Immature natural killer cell (primary cell): ENCODE data around the gene ZW10. TPM values are rescaled to one million over a fixed set of nuclear protein-coding genes. Genes with fewer than 3 reads are reported as not detected.
A peak's percentile ranks its signal among the peaks of the same experiment; 100 is the strongest.
"Not testable (repeated sequence)": the region's sequence is repeated elsewhere in the genome, so short reads cannot be mapped to it uniquely, and the experiment has no call there.

Experiments
- DNase-seq, 3 donors: peaks; one replicate each; pipeline ENCODE4 v3.0.0; 2022; ENCODE audit warnings: mixed read lengths in 1 of 3
- H3K27ac Mint-ChIP-seq, 6 donors: one replicate each; pipeline ENCODE4 v1.8.0; 2020; ENCODE audit warnings: mixed read lengths in 6 of 6, mild to moderate bottlenecking in 5 of 6, inconsistent platforms in 4 of 6, moderate library complexity in 3 of 6
- H3K27me3 Mint-ChIP-seq, 3 donors: one replicate each; pipeline ENCODE4 v1.8.0; 2020 to 2021; ENCODE audit warnings: low read depth in 3 of 3, mild to moderate bottlenecking in 3 of 3, mixed read lengths in 3 of 3, moderate library complexity in 3 of 3, inconsistent platforms in 1 of 3
- H3K36me3 Mint-ChIP-seq, 3 donors: one replicate each; pipeline ENCODE4 v1.8.0; 2020; ENCODE audit warnings: mixed read lengths in 3 of 3, inconsistent platforms in 2 of 3, mild to moderate bottlenecking in 2 of 3
- H3K4me1 Mint-ChIP-seq, 2 donors: one replicate each; pipeline ENCODE4 v1.8.0; 2020; ENCODE audit warnings: inconsistent platforms in 2 of 2, mild to moderate bottlenecking in 2 of 2, mixed read lengths in 2 of 2, moderate library complexity in 1 of 2
- H3K4me3 Mint-ChIP-seq, 5 donors: one replicate each; pipeline ENCODE4 v1.8.0; 2020; ENCODE audit warnings: mild to moderate bottlenecking in 5 of 5, mixed read lengths in 5 of 5, inconsistent platforms in 3 of 5, moderate library complexity in 3 of 5
- H3K9me3 Mint-ChIP-seq, 6 donors: one replicate each; pipeline ENCODE4 v1.8.0; 2020; ENCODE audit warnings: mild to moderate bottlenecking in 6 of 6, mixed read lengths in 6 of 6, inconsistent platforms in 4 of 6, moderate library complexity in 3 of 6
- polyA plus RNA-seq, 3 donors: library from polyadenylated mRNA; unstranded; fragments of 300-500 nt; fragmentation: Illumina TruSeq; gene quantifications; one replicate each; pipeline ENCODE4 v1.2.3, GENCODE V29; 2021

ZW10 gene, protein sequence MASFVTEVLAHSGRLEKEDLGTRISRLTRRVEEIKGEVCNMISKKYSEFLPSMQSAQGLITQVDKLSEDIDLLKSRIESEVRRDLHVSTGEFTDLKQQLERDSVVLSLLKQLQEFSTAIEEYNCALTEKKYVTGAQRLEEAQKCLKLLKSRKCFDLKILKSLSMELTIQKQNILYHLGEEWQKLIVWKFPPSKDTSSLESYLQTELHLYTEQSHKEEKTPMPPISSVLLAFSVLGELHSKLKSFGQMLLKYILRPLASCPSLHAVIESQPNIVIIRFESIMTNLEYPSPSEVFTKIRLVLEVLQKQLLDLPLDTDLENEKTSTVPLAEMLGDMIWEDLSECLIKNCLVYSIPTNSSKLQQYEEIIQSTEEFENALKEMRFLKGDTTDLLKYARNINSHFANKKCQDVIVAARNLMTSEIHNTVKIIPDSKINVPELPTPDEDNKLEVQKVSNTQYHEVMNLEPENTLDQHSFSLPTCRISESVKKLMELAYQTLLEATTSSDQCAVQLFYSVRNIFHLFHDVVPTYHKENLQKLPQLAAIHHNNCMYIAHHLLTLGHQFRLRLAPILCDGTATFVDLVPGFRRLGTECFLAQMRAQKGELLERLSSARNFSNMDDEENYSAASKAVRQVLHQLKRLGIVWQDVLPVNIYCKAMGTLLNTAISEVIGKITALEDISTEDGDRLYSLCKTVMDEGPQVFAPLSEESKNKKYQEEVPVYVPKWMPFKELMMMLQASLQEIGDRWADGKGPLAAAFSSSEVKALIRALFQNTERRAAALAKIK
- polyA plus RNA-seq = 10 to 100 TPM in 2 of 3 donors, 1 to 10 TPM in 1; 9.2 to 13.7 (median 10.1) TPM

DNA sequence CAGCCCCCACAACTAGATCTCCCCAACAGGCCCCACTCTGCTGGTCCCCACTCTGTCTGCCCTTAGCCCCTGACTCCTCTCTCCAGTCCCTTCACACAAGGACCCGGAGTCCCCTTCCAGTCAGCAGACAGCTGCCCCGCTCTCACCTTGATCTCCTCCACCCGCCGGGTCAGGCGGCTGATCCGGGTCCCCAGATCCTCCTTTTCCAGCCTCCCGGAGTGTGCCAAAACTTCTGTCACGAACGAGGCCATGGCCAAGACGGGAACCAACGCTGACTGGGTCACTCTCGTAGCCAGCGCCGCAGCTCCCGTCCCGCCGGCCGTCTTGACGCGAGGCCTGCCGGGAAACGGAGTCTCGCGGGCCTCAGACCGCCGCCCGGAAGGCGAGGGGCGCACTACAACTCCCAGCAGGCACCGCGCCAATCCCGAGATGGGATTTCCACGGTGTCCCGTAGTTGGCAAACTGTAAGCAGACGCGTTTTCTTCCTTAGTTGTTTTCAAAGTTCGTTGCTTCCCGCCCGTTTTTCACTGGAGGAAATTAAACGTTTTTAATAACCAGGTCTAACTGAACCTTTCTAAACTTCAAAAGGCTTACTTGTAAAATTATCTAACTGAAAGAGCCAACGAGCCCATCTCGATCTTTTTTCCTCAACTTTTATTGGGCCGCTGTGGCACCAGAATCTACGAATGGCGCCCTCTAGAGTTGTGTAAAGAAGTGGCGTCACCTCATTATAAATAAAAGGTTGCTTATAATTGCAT, at the start of gene ZW10:
TSS of gene ZW10 (minus strand) at position 277 of the 758 bp plus-strand sequence. CDS start at position 251, 26 bp downstream.
- H3K9me3 Mint-ChIP-seq = no peaks in the 10 kb centered on the region
- peak; percentile 89 to 91 (median 89) for DNase-seq
- peaks cover 24 to 35% of the 10 kb centered on the region in 2 donors for H3K4me1 Mint-ChIP-seq
- H3K4me3 Mint-ChIP-seq = peak within 1 kb of the TSS; percentile 96 to 99 (median 98)
- peak within 1 kb of the TSS; percentile 87 to 97 (median 93) for H3K27ac Mint-ChIP-seq
- H3K36me3 Mint-ChIP-seq = peaks cover 0 to 4% (median 3%) of the 10 kb centered on the region in 3 donors
- H3K27me3 Mint-ChIP-seq = peaks cover 2 to 13% (median 4%) of the 10 kb centered on the region in 3 donors

DNA sequence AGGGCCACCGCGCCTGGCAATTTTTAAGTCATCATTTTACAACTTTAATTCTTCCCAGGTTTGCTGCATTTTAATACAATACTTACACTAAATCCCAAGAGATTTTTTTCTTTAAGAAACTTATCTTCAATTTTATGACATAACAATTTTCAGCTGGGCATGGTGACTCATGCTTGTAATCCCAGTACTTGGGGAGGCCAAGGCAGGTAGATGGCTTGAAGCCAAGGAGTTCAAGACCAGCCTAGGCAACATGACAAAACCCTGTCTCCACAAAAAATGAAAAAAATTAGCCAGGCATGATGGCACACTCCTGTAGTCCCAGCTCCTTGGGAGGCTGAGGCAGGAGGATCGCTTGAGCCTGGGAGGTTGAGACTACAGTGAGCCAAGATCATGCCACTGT, 44.9 kb upstream of the ZW10 start:
- H3K9me3 Mint-ChIP-seq = no peaks in the 10 kb centered on the region
- no peak overlapping the region for H3K27ac Mint-ChIP-seq
- peaks cover 0 to 2% (median 0%) of the 10 kb centered on the region in 3 donors for H3K27me3 Mint-ChIP-seq
- H3K4me1 Mint-ChIP-seq = peaks cover 4 to 7% of the 10 kb centered on the region in 2 donors
- H3K4me3 Mint-ChIP-seq = no peak overlapping the region
- peaks cover 32 to 55% (median 38%) of the 10 kb centered on the region in 3 donors for H3K36me3 Mint-ChIP-seq
- DNase-seq = no peak

DNA sequence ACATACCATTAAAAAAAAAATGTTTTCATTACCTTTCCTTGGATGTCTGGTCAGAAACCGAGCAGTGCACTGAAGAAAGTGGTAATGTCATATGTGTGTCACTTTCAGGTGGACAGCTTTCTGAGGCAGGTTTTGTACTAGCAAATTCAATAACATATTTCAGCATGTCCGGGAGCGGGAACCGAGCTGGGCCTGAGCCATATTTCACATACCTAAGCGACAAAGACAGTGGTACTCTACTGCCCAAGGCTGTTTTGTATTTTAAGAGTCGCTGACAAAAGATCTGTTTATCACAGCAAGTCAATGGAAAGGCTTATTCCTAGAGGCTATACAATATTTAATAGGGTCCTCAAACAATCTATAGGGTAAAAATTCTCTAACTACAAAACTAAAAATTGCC, 44.1 kb upstream of the ZW10 start:
- Mint-ChIP-seq H3K4me1 (peaks cover 3 to 7% of the 10 kb centered on the region in 2 donors), H3K27ac (peak overlapping the region; percentile 5 to 40 (median 32)), H3K27me3 (no peaks in the 10 kb centered on the region), H3K9me3 (no peaks in the 10 kb centered on the region), H3K4me3 (no peak overlapping the region), H3K36me3 (peaks cover 29 to 56% (median 34%) of the 10 kb centered on the region in 3 donors)
- no peak for DNase-seq

DNA sequence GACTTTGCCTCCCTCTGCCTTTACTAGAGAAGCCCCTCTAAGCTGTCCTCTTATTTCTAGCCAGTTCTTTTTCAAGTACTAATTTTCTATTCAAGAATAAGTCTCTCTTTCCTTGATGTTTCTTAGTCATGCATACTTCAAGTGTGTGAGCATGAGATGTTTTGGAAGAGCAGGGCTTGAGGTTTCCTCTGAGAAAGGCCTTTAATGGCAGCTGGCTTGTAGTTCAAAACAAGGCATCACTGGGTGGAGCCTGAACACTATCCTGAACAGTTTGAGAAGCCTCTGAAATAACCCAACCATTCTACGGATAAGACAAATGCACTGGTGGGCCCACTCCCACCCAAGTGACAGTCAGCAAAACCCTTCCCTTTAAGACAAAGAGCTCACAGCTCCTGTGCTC, 43.7 kb upstream of the ZW10 start:
- peak overlapping the region in 3 of 6 donors; percentile 8 to 40 (median 39) for H3K27ac Mint-ChIP-seq
- no peaks in the 10 kb centered on the region for H3K27me3 Mint-ChIP-seq
- peaks cover 3 to 7% of the 10 kb centered on the region in 2 donors for H3K4me1 Mint-ChIP-seq
- peaks cover 31 to 59% (median 33%) of the 10 kb centered on the region in 3 donors for H3K36me3 Mint-ChIP-seq
- H3K9me3 Mint-ChIP-seq = no peaks in the 10 kb centered on the region
- H3K4me3 Mint-ChIP-seq = no peak overlapping the region
- no peak for DNase-seq

DNA sequence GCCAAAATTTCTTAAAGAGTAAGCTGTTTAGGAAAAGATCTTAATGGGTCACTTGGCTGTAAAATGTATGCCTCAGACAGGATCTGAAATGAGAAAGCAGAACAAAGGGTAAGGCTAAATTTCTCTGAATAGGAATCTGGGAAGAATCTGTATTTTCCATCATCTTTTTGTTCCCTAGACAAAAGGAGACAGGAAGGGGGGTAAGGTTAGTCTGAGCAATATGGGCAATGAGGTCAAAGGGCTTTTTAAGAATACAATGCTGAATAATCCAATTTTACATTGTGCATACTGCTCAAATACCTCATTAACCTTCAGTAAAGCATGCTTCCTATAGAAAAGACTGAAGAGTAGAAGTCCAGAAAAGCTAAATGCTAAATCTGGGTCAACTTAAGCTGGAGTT, 40.7 kb upstream of the ZW10 start:
- no peak overlapping the region for H3K4me3 Mint-ChIP-seq
- H3K27ac Mint-ChIP-seq = peak overlapping the region in 4 of 6 donors; percentile 26 to 80 (median 48)
- DNase-seq = no peak
- no peaks in the 10 kb centered on the region for H3K9me3 Mint-ChIP-seq
- peaks cover 0 to 7% of the 10 kb centered on the region in 2 donors for H3K4me1 Mint-ChIP-seq
- peaks cover 25 to 65% (median 29%) of the 10 kb centered on the region in 3 donors for H3K36me3 Mint-ChIP-seq
- no peaks in the 10 kb centered on the region for H3K27me3 Mint-ChIP-seq

DNA sequence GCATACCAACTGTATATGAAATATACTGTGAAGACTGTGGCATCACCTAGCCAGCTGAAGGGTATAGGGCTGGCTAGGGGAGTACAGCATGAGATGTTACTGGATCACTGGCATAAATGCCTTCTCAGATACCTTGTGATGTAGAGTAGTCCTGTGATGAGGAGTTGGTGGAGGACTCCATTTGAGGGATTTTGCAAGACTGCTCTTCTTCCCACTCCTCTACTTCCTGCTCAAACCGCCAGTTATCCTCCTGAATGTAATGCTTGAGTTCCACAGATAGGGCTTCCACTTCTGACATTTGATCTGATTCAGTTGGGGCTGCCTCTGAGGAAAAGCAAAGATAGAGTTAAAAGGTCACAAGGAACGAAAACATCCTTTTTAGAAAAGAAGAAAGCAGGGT, 35.4 kb upstream of the ZW10 start:
- no peak overlapping the region for H3K4me3 Mint-ChIP-seq
- H3K27ac Mint-ChIP-seq = peak overlapping the region in 2 of 6 donors; percentile 17 to 49
- peaks cover 4 to 6% of the 10 kb centered on the region in 2 donors for H3K4me1 Mint-ChIP-seq
- H3K27me3 Mint-ChIP-seq = no peaks in the 10 kb centered on the region
- no peaks in the 10 kb centered on the region for H3K9me3 Mint-ChIP-seq
- peaks cover 20 to 81% (median 32%) of the 10 kb centered on the region in 3 donors for H3K36me3 Mint-ChIP-seq
- no peak for DNase-seq

DNA sequence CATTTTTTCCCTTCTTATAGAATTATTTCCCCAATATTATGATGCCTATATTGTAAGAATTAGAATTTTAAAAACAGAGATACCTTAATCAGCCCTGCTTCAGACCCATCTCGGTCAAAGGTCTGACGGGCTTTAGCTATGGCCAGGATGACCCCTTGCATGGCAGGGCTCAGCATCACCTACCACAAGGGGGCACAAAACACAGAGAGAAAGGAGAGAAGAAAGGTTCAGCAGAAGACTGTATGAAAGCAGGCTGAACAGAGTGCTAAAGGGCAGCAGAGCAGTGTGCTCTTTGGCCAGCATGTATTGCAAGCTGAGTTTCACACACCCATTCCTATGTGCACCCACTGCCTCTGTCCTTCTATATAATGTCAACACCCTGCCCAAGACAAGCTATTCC, 32.9 kb upstream of the ZW10 start:
- H3K27me3 Mint-ChIP-seq = no peaks in the 10 kb centered on the region
- H3K4me3 Mint-ChIP-seq = no peak overlapping the region
- DNase-seq = peak; percentile 7 to 19 (median 15)
- H3K9me3 Mint-ChIP-seq = no peaks in the 10 kb centered on the region
- peaks cover 20 to 75% (median 25%) of the 10 kb centered on the region in 3 donors for H3K36me3 Mint-ChIP-seq
- peak overlapping the region in 3 of 6 donors; percentile 51 to 79 (median 64) for H3K27ac Mint-ChIP-seq
- peaks cover 4 to 6% of the 10 kb centered on the region in 2 donors for H3K4me1 Mint-ChIP-seq

DNA sequence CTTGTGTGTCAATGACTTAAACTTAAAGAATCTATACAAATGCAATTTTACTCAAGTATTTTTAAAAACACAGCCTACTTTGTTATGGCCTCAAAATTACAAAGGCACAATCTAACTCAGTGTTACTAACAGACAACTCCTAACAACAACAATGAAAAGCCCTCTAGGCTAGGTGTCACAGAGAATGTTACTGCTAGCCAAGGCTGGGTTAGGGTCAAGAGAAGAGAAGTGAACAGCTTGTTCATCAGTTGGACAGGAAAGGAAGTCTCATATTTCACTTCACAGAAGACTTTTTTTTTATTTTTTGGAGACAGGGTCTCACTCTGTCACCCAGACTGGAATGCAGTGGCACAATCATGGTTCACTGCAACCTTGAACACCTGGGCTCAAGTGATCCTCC, 32.1 kb upstream of the ZW10 start:
- Mint-ChIP-seq H3K27ac (peak overlapping the region in 4 of 6 donors; percentile 34 to 76 (median 46)), H3K4me1 (peaks cover 4 to 6% of the 10 kb centered on the region in 2 donors), H3K27me3 (no peaks in the 10 kb centered on the region), H3K9me3 (no peaks in the 10 kb centered on the region), H3K4me3 (no peak overlapping the region), H3K36me3 (peaks cover 20 to 76% (median 31%) of the 10 kb centered on the region in 3 donors)
- DNase-seq = no peak

DNA sequence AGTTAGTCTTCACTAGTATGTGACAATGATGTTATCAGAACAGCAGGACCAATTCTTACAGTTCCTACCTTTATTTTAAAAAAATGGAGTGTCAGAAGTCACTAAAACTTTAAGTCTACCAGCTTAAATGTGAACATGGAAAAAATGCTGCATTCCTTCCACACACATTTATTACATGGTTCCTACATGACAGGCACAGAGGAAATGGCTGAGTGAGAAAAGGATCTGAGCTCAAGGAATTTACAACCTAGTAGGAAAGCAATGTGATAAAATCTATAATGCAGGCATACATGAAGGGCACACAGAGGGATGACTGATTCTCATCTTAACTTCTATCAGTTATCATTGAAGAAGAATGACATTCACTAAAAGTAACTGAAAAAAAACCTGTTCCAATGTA, 29.1 kb upstream of the ZW10 start:
- no peaks in the 10 kb centered on the region for H3K9me3 Mint-ChIP-seq
- peaks cover 4 to 6% of the 10 kb centered on the region in 2 donors for H3K4me1 Mint-ChIP-seq
- peak overlapping the region in 3 of 6 donors; percentile 24 to 44 (median 35) for H3K27ac Mint-ChIP-seq
- no peak overlapping the region for H3K4me3 Mint-ChIP-seq
- H3K36me3 Mint-ChIP-seq = peaks cover 25 to 69% (median 36%) of the 10 kb centered on the region in 3 donors
- DNase-seq = no peak
- H3K27me3 Mint-ChIP-seq = no peaks in the 10 kb centered on the region

DNA sequence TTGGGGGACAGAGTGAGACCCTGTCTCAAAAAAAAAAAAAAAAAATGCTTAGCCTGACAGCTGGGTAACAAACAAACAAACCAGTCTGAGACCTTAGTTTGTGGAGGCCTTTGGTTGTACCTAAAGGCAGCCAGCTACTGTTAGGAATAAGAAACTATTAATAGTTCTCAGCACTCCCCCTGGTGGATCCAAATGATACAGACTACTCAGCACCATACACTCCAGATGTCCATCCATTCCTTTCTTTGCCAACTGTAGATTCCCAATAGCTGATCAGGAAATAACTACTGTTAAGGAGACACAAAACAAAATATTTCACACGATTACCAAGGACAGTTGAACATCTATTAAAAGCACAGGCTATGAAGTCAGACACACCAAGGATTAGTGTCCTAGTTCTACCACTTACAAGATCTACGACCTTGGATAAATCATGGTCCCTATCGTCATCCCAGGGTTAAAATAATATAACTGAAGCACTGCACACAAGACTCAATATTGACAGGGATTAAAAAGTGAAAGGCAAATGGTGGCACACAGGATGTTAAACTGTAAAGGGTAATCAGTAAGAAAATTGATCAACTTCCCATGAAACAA, 23.3 kb upstream of the ZW10 start:
- Mint-ChIP-seq H3K4me3 (no peak overlapping the region), H3K27ac (peak overlapping the region in 3 of 6 donors; percentile 27 to 78 (median 34)), H3K9me3 (no peaks in the 10 kb centered on the region), H3K27me3 (peaks cover 0 to 1% (median 0%) of the 10 kb centered on the region in 3 donors), H3K4me1 (no peaks in the 10 kb centered on the region), H3K36me3 (peaks cover 10 to 27% (median 16%) of the 10 kb centered on the region in 3 donors)
- peak in 1 of 3 donors; percentile 12 for DNase-seq

DNA sequence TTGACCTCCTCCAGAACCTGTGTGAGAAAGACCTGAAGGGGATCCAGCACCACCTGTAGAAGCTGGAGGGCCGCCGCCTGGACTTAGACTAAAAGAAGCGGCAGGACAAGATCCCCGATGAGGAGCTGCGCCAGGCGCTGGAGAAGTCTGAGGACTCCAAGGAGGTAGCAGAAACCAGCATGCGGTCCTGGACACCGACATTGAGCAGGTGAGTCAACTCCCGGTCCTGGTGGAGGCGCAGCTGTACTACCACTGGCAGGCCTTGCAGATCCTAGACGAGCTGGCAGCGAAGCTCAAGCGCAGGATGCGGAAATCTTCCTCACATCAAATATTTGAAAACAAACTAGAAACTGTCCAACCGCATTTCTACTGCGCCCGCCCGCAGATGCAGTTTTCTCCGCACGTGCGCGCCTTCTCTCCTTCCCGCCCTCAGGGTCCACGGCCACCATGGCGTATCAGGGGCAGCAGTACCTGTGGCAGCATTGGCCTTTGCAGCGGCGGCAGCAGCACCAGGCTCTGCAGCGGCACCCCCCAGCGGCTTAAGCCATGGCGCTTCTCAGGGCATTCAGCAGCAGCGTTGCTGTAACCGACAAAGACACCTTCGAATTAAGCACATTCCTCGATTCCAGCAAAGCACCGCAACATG, 16.3 kb upstream of the ZW10 start:
- Mint-ChIP-seq H3K4me3 (no peak overlapping the region), H3K9me3 (no peaks in the 10 kb centered on the region), H3K27ac (no peak overlapping the region), H3K36me3 (no peaks in the 10 kb centered on the region), H3K4me1 (no peaks in the 10 kb centered on the region), H3K27me3 (peaks cover 0 to 3% (median 0%) of the 10 kb centered on the region in 3 donors)
- no peak for DNase-seq

DNA sequence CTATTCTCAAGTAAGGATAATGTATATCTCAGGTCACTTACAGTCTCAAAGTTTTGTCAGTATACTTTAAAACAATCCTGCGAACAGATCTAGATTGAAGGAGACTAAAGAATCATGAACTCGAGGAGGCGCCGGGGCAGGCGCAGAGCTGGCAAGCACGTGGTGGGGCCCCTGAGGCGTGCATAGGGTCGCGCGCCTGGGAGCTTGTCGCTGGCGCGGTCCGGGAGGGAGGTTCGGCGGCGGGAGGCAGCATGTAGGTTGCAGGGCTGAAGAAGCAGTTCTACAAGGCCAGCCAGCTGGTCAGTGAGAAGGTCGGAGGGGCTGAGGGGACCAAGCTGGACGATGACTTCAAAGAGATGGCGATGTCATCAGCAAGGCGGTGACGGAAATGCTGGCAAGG, 15.5 kb upstream of the ZW10 start:
- H3K36me3 Mint-ChIP-seq, H3K4me1 Mint-ChIP-seq, H3K4me3 Mint-ChIP-seq, H3K27ac Mint-ChIP-seq, DNase-seq, H3K27me3 Mint-ChIP-seq, H3K9me3 Mint-ChIP-seq: not testable (repeated sequence)
